ENCODE measurements around the gene ELL. TPM values are rescaled to one million over a fixed set of nuclear protein-coding genes. Genes with fewer than 3 reads are reported as not detected.

The ELL gene
- total and polyA plus RNA-seq, 10 donors = 4.5 to 44.8 (median 29.2) TPM

GRCh38 chr19:18425515-18426415 lies 96.1 kb downstream of the ELL start:
- Histone ChIP-seq H3K27ac (peak overlapping the region in 6 of 8 donors; percentile 5 to 92 (median 32)), H3K4me1 (peaks cover 50 to 100% (median 93%) of the 10 kb centered on the region in 6 donors)
- WGBS, 5 donors = 58 to 71% (median 65%) methylated on average over 18 of the region's 18 CpGs

GRCh38 chr19:18424890-18425514 lies 96.9 kb downstream of the ELL start:
- Histone ChIP-seq H3K4me3 (no peak overlapping the region), H3K9me3 (no peaks in the 10 kb centered on the region), H3K4me1 (peaks cover 55 to 100% (median 93%) of the 10 kb centered on the region in 6 donors), H3K27ac (peak overlapping the region in 6 of 8 donors; percentile 5 to 92 (median 32)), H3K36me3 (peaks cover 0 to 13% (median 0%) of the 10 kb centered on the region in 6 donors), H3K27me3 (replicated peaks in 1 of 7) (peaks cover 0 to 13% (median 0%) of the 10 kb centered on the region in 7 donors)
- DNase-seq = no peak
- intact Hi-C loops (cut with DNase I; ENCODE audit: low total_unique reads) = no loop called here
- WGBS, 5 donors = 78 to 90% (median 86%) methylated on average over 14 to 17 of the region's 17 CpGs
- no peak for TF ChIP-seq CTCF (IDR thresholded peaks at IDR 0.05 in 8 of 11, conservative IDR thresholded peaks at IDR 0.05 in 3 of 11)
- no peak for TF ChIP-seq POLR2AphosphoS5 (IDR thresholded peaks at IDR 0.05)
- no peak for TF ChIP-seq POLR2A (IDR thresholded peaks at IDR 0.05)

More at GRCh38 chr19:18425515-18426415, 96.1 kb downstream of the ELL start:
- no peaks in the 10 kb centered on the region for H3K9me3 ChIP-seq
- no peak for TF ChIP-seq CTCF (IDR thresholded peaks at IDR 0.05 in 8 of 11, conservative IDR thresholded peaks at IDR 0.05 in 3 of 11)
- no peak for TF ChIP-seq POLR2AphosphoS5 (IDR thresholded peaks at IDR 0.05)
- TF ChIP-seq POLR2A (IDR thresholded peaks at IDR 0.05) = no peak
- H3K36me3 ChIP-seq = peaks cover 0 to 17% (median 0%) of the 10 kb centered on the region in 6 donors
- no peak for DNase-seq
- intact Hi-C loops (cut with DNase I; ENCODE audit: low total_unique reads) = no loop called here
- peaks cover 0 to 10% (median 0%) of the 10 kb centered on the region in 7 donors for H3K27me3 ChIP-seq (replicated peaks in 1 of 7)
- no peak overlapping the region for H3K4me3 ChIP-seq

- no peak for DNase-seq
- WGBS, 5 donors = 75 to 85% (median 78%) methylated on average over 22 of the region's 22 CpGs
- intact Hi-C loops (cut with DNase I; ENCODE audit: low total_unique reads) = no loop called here
- TF ChIP-seq CTCF (IDR thresholded peaks at IDR 0.05 in 8 of 11, conservative IDR thresholded peaks at IDR 0.05 in 3 of 11) (no peak), POLR2A (IDR thresholded peaks at IDR 0.05) (no peak), POLR2AphosphoS5 (IDR thresholded peaks at IDR 0.05) (no peak)
- Histone ChIP-seq H3K4me1 (peaks cover 50 to 96% (median 88%) of the 10 kb centered on the region in 6 donors), H3K4me3 (no peak overlapping the region), H3K9me3 (no peaks in the 10 kb centered on the region), H3K36me3 (peaks cover 0 to 13% (median 0%) of the 10 kb centered on the region in 6 donors), H3K27ac (peak overlapping the region in 4 of 8 donors; percentile 42 to 92 (median 69)), H3K27me3 (replicated peaks in 1 of 7) (peaks cover 0 to 15% (median 0%) of the 10 kb centered on the region in 7 donors)
These were observed 97.6 kb downstream of the ELL start for GRCh38 chr19:18424122-18424889.

All from spleen (tissue), 11 donors.